GDM1 (cell line): ENCODE data around the gene OR1E1.
"Not testable (repeated sequence)": the region's sequence is repeated elsewhere in the genome, so short reads cannot be mapped to it uniquely, and the experiment has no call there.

ENCODE experiments used
- DNase-seq: peaks from one replicate; lab custom pipeline; 2025; lab: John Stamatoyannopoulos, UW

OR1E1 gene

GRCh38 chr17:3398310-3398709 is at the start of gene OR1E1:
Gene OR1E1, minus strand, starts transcription at chr17:3398410. Its CDS starts 0 bp downstream, at chr17:3398410.
- DNase-seq = no peak

- DNase-seq = peak; percentile 26
These were observed 49.4 kb upstream of the OR1E1 start for GRCh38 chr17:3447625-3448024.

GRCh38 chr17:3440451-3440850 is 42.2 kb upstream of the OR1E1 start:
- DNase-seq = no peak

GRCh38 chr17:3438368-3438767 is 40.2 kb upstream of the OR1E1 start:
- no peak for DNase-seq

GRCh38 chr17:3433741-3434140 is 35.5 kb upstream of the OR1E1 start, which contains the start of gene OR1E2:
Gene OR1E2, minus strand, starts transcription at chr17:3433841. Its CDS starts 0 bp downstream, at chr17:3433841.
- no peak for DNase-seq

GRCh38 chr17:3433215-3433614 is 35.0 kb upstream of the OR1E1 start:
- peak; percentile 81 for DNase-seq

GRCh38 chr17:3418222-3418621 is 20.0 kb upstream of the OR1E1 start:
- no peak for DNase-seq

GRCh38 chr17:3415610-3416009 is 17.4 kb upstream of the OR1E1 start:
- DNase-seq = no peak

GRCh38 chr17:3412216-3412615 is 14.0 kb upstream of the OR1E1 start:
- DNase-seq = not testable (repeated sequence)

GRCh38 chr17:3411070-3411469 is 12.9 kb upstream of the OR1E1 start, which contains the start of gene OR3A3:
Gene OR3A3, plus strand, starts transcription at chr17:3411370.
- DNase-seq = no peak

- not testable (repeated sequence) for DNase-seq
These were observed 5.6 kb upstream of the OR1E1 start for GRCh38 chr17:3403856-3404255.

GRCh38 chr17:3401786-3402185 is 3.6 kb upstream of the OR1E1 start:
- no peak for DNase-seq

- no peak for DNase-seq
These were observed 1.8 kb upstream of the OR1E1 start for GRCh38 chr17:3400055-3400454.

- DNase-seq = not testable (repeated sequence)
These were observed 409 bp downstream of the OR1E1 start for GRCh38 chr17:3397801-3398200.

- no peak for DNase-seq
These were observed 8.4 kb downstream of the OR1E1 start for GRCh38 chr17:3389791-3390190.

GRCh38 chr17:3385869-3386816 is 12.1 kb downstream of the OR1E1 start, which contains the start of gene OR3A2:
Gene OR3A2, minus strand, starts transcription at chr17:3386308.
- no peak for DNase-seq

GRCh38 chr17:3381957-3382356 is 16.3 kb downstream of the OR1E1 start:
- DNase-seq = no peak

- DNase-seq = no peak
These were observed 19.9 kb downstream of the OR1E1 start for GRCh38 chr17:3378321-3378720.

- not testable (repeated sequence) for DNase-seq
These were observed 27.0 kb downstream of the OR1E1 start for GRCh38 chr17:3371167-3371566.
